ENCODE results near the gene SORCS1.

SORCS1 gene

DNA sequence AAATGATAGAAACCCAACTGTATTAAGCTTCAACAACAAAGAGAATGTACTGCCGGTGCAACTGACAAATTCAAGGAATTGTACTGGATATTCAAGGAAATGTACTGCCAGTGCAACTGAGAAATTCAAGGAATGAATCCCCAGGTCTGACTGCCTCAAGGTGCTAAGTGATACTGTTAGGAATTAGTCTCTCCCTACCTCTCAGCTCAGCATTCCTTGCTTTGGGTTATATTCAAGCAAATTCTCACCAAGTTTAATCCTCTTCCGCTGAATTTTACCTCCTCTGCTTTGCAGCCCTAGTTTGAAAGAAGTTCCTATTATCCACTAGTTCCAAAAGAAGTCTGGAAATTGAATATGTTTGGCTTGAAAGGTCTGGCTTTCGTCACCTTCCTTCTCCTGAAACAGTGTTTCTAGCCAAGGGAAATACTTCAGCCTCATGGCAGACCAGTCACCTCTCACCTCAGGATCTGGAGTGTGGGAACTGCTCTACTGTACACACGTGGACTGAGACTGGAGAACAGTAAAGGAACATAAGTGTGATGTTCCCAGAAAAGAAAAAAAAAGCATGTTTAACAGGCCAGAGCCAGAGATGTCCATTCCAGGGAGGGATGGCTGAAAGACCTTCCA is 60.4 kb downstream of the SORCS1 start:
- H4K20me1 ChIP-seq (ENCODE audit: insufficient read depth, low read length) = no peaks in the 10 kb centered on the region
- no peaks in the 10 kb centered on the region for H3K9me2 ChIP-seq (replicated peaks; ENCODE audit: insufficient read depth, low read length)
- H3K4me1 ChIP-seq (ENCODE audit: low read length) = no peaks in the 10 kb centered on the region
- no peaks in the 10 kb centered on the region for H3K27me3 ChIP-seq (replicated peaks; ENCODE audit: insufficient read depth, low read length)
- no peak for TF ChIP-seq EZH2phosphoT487 (IDR thresholded peaks at IDR 0.05; ENCODE audit: low read length)
- no peaks in the 10 kb centered on the region for H3F3A ChIP-seq (ENCODE audit: insufficient read depth, low read length)
- no peaks in the 10 kb centered on the region for H3K9me3 ChIP-seq (replicated peaks; ENCODE audit: insufficient read depth, low read length)
- H3K36me3 ChIP-seq (replicated peaks; ENCODE audit: insufficient read depth, low read length) = no peaks in the 10 kb centered on the region
- H2AFZ ChIP-seq (ENCODE audit: low read length) = no peak overlapping the region
- DNase-seq = no peak
- H3K4me2 ChIP-seq (ENCODE audit: low read depth, low read length) = no peak overlapping the region
- no peak overlapping the region for H3K4me3 ChIP-seq (ENCODE audit: low read length)
- H3K79me2 ChIP-seq (ENCODE audit: low read length) = no peaks in the 10 kb centered on the region
- no peak overlapping the region for H3K27ac ChIP-seq (ENCODE audit: low read length)
- no peak overlapping the region for H3K9ac ChIP-seq (ENCODE audit: low read length)

DNA sequence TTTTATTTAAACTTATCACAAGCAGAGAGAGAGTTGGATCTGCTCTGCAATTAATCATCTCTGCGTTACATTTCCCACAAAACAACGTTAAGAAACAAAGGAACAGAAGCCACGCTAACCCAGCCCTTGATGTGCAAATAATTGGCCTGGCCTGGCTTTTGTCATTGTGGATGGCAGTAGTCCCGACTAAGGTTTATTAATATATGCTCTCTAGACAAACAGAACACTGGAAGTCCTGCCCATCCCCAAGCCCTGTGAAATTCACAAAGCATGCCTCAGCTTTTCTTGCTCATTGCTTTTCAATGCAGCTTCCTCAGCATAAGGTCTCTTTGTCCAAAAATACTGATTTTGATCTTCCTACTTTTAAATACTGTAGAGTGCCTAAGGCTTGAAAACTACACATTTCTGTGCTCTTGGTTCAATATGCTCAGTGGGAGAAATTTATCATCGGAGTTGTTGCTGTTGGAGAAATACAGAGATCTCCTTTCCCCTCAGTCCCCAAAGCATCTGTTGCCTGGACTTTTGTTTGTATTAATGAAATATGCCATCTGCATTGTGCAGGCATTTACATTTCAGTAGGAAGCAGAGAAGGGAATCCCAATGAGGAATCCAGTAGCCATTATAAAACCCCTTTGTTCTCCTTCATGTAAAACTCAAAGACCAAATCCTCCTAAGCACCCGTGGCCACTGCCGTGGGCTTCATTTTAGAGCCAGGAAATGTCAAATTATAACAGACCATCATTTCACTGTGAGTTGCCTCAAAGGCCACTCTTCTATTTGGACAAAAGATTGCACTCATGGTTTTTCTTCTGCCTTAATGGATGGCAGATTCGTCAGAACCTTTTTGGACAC is 61.1 kb downstream of the SORCS1 start:
- Histone ChIP-seq H3K27me3 (replicated peaks; ENCODE audit: insufficient read depth, low read length) (no peaks in the 10 kb centered on the region), H3K9ac (ENCODE audit: low read length) (no peak overlapping the region), H3K79me2 (ENCODE audit: low read length) (no peaks in the 10 kb centered on the region), H3K27ac (ENCODE audit: low read length) (no peak overlapping the region), H3K4me2 (ENCODE audit: low read depth, low read length) (no peak overlapping the region), H3K4me1 (ENCODE audit: low read length) (no peaks in the 10 kb centered on the region), H3F3A (ENCODE audit: insufficient read depth, low read length) (no peaks in the 10 kb centered on the region), H4K20me1 (ENCODE audit: insufficient read depth, low read length) (no peaks in the 10 kb centered on the region), H2AFZ (ENCODE audit: low read length) (no peak overlapping the region), H3K9me3 (replicated peaks; ENCODE audit: insufficient read depth, low read length) (no peaks in the 10 kb centered on the region), H3K4me3 (ENCODE audit: low read length) (no peak overlapping the region), H3K36me3 (replicated peaks; ENCODE audit: insufficient read depth, low read length) (no peaks in the 10 kb centered on the region), H3K9me2 (replicated peaks; ENCODE audit: insufficient read depth, low read length) (no peaks in the 10 kb centered on the region)
- TF ChIP-seq CTCF (IDR thresholded peaks at IDR 0.05; ENCODE audit: low read length) (no peak), EZH2phosphoT487 (IDR thresholded peaks at IDR 0.05; ENCODE audit: low read length) (no peak), EZH2 (optimal IDR thresholded peaks at IDR 0.05; ENCODE audit: low read depth, low read length) (no peak)
- no peak for DNase-seq

GRCh38 chr10:107098326-107098725 is 66.2 kb downstream of the SORCS1 start:
- no peaks in the 10 kb centered on the region for H3K27me3 ChIP-seq (replicated peaks; ENCODE audit: insufficient read depth, low read length)
- H3F3A ChIP-seq (ENCODE audit: insufficient read depth, low read length) = no peaks in the 10 kb centered on the region
- H3K4me3 ChIP-seq (ENCODE audit: low read length) = no peak overlapping the region
- no peaks in the 10 kb centered on the region for H3K4me1 ChIP-seq (ENCODE audit: low read length)
- no peak for TF ChIP-seq EZH2phosphoT487 (IDR thresholded peaks at IDR 0.05; ENCODE audit: low read length)
- TF ChIP-seq CTCF (IDR thresholded peaks at IDR 0.05; ENCODE audit: low read length) = no peak
- no peak for TF ChIP-seq EZH2 (optimal IDR thresholded peaks at IDR 0.05; ENCODE audit: low read depth, low read length)
- no peaks in the 10 kb centered on the region for H4K20me1 ChIP-seq (ENCODE audit: insufficient read depth, low read length)
- no peak overlapping the region for H3K27ac ChIP-seq (ENCODE audit: low read length)
- no peak overlapping the region for H2AFZ ChIP-seq (ENCODE audit: low read length)
- H3K9ac ChIP-seq (ENCODE audit: low read length) = no peak overlapping the region
- H3K79me2 ChIP-seq (ENCODE audit: low read length) = no peaks in the 10 kb centered on the region
- no peaks in the 10 kb centered on the region for H3K9me2 ChIP-seq (replicated peaks; ENCODE audit: insufficient read depth, low read length)
- no peak overlapping the region for H3K4me2 ChIP-seq (ENCODE audit: low read depth, low read length)
- DNase-seq = no peak
- no peaks in the 10 kb centered on the region for H3K9me3 ChIP-seq (replicated peaks; ENCODE audit: insufficient read depth, low read length)
- H3K36me3 ChIP-seq (replicated peaks; ENCODE audit: insufficient read depth, low read length) = no peaks in the 10 kb centered on the region
